LNCAP (cell line): ENCODE data around the gene NADSYN1.

Source experiments
- TF ChIP-seq, protein P1 (sequence below): fragments of 450-650 bp; IDR thresholded peaks from 2 replicates; pipeline ENCODE4 v1.5.1; 2017; ENCODE audit warnings: mild to moderate bottlenecking

Gene NADSYN1

DNA sequence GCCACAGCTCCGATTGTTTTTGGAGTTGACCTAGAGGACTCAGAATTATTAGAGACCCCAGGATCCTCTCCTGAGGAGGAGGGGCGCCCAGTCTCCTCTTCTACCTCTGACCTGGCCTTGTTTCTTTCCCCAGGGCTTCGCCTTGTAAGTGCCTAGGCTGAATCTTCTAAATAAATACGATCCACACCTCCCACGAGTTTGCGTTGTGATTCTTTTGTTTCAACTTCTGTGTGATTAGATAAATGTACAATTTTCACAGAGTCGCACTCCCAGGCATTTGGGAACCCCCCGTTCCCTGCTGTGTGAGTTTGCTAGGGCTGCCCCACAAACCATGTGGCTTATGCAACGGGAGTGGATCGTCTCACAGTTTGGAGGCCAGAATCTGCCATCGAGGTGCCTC, 86.0 kb downstream of the NADSYN1 start:
- TF ChIP-seq, protein P1, sequence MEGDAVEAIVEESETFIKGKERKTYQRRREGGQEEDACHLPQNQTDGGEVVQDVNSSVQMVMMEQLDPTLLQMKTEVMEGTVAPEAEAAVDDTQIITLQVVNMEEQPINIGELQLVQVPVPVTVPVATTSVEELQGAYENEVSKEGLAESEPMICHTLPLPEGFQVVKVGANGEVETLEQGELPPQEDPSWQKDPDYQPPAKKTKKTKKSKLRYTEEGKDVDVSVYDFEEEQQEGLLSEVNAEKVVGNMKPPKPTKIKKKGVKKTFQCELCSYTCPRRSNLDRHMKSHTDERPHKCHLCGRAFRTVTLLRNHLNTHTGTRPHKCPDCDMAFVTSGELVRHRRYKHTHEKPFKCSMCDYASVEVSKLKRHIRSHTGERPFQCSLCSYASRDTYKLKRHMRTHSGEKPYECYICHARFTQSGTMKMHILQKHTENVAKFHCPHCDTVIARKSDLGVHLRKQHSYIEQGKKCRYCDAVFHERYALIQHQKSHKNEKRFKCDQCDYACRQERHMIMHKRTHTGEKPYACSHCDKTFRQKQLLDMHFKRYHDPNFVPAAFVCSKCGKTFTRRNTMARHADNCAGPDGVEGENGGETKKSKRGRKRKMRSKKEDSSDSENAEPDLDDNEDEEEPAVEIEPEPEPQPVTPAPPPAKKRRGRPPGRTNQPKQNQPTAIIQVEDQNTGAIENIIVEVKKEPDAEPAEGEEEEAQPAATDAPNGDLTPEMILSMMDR, result no peak

DNA sequence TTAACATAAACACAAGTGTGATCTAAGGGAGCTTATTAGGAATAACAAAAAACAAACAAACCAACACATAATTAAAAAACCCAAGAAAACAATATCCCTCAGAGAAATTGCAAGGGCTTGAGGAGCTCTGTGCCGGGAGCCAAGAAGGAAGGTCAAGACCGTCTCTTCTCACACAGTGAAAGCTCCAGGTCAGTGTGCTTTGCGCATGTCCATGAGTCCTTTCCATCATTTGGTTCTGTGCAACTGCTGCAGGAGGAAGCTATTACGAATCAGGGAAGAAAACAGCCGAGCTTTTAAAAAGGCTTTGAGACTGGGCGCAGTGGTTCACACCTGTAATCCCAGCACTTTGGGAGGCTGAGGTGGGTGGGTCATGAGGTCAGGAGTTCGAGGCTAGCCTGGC, 89.4 kb downstream of the NADSYN1 start:
- TF ChIP-seq, protein P1, result no peak

DNA sequence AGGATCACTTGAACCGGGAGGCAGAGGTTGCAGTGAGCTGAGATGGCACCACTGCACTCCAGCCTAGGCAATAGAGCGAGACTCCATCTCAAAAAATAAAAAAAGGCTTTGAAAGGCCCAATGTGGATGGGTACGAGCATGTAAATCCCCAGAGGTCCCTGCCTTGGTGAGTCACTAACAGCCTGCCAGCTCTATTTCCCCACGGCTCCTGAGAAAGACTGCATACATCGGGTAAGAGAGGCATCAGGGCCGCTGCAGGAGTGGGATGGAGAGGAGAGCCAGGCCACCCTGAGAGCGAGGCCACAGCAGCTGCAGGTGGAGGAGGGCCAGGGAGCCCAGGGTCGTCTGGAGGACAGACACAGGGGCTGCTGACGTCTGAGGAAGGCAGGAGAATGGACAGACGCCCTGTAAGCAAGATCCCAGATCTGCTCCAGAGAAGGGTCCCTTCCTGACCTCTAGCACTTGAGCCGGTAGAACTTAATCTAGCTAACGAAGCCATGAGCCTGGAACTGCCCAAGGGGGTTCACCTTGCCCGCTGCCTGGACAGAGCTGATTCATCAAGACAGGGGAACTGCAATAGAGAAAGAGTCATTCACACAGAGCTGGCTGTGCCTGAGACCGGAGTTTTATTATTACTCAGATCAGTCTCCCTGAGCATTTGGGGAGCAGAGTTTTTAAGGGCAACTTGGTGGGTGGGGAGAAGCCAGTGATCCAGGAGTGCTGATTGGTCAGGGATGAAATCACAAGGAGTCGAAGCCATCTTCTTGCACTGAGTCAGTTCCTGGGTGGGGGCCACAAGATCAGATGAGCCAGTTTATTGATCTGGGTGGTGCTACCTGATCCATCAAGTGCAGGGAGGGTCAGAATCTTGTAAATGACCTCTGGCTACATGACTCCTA, 90.1 kb downstream of the NADSYN1 start:
- TF ChIP-seq, protein P1, result no peak

DNA sequence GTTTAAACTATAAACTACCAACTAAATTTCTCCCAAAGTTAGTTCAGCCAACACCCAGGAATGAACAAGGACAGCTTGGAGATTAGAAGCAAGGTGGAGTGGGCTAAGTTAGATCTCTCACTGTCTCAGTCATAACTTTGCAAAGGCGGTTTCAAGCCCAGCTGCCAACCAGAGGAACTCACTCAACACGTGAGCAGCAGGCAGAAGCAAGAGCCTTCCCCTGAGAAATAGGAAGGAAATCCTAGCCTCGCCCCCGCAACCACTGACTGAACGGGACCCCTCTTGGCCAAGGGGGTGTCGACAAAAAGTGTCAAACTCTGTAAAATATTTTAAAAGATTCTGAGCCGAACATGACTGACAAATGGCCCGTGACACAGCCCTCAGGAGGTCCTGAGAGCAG, 90.9 kb downstream of the NADSYN1 start:
- TF ChIP-seq, protein P1, result no peak

DNA sequence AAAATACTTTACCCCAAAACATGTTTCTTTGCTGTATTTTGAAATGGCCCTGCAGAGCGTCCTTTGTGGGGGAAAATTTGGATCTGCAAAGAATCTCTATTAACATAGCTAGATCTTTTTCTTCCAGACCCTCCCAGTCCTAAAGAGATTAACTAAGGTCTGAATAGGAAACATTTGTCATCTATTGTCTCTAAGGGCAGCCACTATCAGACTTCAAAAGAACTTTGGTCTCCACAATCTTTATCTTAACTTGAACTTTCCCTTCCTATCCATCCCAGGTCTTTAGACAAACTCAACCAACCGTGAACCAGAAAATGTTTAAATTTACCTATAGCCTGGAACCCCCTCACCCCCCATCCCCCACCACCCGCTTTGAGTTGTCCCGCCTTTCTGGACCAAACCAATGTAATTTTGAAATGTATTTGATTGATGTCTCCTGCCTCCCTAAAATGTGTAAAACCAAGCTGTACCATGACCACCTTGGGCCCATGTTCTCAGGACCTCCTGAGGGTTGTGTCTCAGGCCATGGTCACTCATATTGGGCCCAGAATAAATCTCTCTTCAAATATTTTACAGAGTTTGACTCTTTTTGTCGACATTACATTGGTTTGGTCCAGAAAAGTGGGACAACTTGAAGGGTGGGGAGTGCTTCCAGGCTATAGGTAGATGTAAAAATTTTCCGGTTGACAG, 91.7 kb downstream of the NADSYN1 start:
- TF ChIP-seq, protein P1, result no peak

DNA sequence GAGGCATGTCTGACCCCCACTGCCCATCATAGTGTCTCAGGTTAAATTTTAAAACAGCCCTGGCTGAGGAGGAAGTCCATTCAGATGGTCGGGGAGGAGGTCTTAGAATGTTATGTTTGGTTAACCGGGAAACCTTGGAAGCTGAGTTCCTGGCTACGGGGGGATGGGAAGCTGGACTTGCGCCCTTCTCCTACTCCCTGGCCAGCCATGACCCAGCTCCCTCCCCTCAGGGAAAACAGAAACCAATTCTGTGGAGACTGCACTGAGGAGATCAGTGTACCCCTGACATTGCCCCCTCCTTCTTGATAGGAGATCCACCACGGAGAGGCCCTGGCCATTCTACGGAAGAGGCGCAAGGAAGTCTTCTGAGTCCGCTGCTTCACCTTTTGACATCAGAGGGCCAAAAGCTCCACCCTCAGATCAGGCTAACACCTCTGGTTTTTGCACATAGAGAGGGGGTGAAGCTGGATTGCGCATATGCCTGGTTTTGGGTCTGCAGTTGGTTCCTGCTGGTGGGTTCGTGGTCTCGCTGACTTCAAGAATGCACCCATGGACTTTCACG, 92.5 kb downstream of the NADSYN1 start:
- TF ChIP-seq, protein P1, result no peak

DNA sequence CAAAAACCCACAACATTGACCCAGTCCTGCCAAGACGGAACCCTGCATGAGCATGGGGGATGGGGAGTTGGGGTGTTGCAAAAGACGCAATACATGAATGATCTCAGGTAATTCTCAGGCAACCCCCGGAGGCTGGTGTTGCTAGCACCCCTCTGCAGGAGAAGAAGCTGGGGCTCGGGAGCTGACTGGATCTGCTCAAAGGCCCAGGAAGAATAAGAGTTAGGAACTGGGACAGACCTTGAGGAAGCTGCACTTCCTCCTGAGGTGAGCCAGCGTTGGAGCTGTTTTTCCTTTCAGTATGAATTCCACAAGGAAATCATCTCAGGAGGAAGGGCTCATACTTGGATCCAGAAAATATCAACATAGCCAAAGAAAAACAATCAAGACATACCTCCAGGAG, 95.1 kb downstream of the NADSYN1 start, which contains the start of gene KRTAP5-9:
TSS of gene KRTAP5-9 (plus strand) at position 301 of the 400 bp plus-strand sequence. CDS start 238 bp downstream, outside the sequence.
- TF ChIP-seq, protein P1, result no peak
